Endothelial cell of hepatic sinusoid (primary cell): ENCODE measurements around the gene RHO.
"Not testable (repeated sequence)": the region's sequence is repeated elsewhere in the genome, so short reads cannot be mapped to it uniquely, and the experiment has no call there.

Source experiments
- in situ Hi-C: cut with HindIII; loops from 2 replicates; pipeline ENCODE4 v1.10.0; 2017; ENCODE audit warnings: low sequenced_read_pairs

The RHO gene

DNA sequence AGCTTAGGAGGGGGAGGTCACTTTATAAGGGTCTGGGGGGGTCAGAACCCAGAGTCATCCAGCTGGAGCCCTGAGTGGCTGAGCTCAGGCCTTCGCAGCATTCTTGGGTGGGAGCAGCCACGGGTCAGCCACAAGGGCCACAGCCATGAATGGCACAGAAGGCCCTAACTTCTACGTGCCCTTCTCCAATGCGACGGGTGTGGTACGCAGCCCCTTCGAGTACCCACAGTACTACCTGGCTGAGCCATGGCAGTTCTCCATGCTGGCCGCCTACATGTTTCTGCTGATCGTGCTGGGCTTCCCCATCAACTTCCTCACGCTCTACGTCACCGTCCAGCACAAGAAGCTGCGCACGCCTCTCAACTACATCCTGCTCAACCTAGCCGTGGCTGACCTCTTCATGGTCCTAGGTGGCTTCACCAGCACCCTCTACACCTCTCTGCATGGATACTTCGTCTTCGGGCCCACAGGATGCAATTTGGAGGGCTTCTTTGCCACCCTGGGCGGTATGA is at the start of gene RHO:
TSS of gene RHO (plus strand) at position 51 of the 512 bp plus-strand sequence. CDS start at position 146, 95 bp downstream.
- in situ Hi-C loops = loop anchor here (25.0 kb wide), 1 partner anchor 309 kb away; no protein-coding TSS in a partner anchor

DNA sequence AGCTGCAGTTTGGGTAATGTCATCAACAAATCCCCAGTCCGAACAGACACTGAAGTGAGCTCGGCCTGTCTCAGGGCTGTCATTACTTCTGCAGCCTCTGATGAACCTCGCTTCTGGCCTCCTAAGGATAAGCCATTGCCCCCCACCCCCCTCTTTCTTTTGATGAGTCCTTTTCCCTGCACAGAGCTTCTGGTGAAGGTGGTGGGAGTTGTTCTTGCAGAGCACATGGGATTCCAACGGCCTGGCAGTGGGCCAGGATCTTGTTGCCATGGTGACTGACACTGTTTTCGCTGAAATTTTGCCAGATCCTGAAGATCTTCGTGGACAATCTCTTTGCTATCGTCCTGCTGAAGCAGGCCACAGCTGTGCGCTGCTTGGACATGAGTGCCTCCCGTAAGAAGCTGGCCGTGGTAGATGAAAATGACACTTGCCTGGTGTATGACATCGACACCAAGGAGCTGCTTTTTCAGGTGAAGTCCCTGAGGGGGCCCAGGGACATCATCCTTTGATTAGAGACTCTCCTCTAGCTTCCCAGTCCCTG is 47.1 kb upstream of the RHO start:
- in situ Hi-C loops = not testable (repeated sequence)

DNA sequence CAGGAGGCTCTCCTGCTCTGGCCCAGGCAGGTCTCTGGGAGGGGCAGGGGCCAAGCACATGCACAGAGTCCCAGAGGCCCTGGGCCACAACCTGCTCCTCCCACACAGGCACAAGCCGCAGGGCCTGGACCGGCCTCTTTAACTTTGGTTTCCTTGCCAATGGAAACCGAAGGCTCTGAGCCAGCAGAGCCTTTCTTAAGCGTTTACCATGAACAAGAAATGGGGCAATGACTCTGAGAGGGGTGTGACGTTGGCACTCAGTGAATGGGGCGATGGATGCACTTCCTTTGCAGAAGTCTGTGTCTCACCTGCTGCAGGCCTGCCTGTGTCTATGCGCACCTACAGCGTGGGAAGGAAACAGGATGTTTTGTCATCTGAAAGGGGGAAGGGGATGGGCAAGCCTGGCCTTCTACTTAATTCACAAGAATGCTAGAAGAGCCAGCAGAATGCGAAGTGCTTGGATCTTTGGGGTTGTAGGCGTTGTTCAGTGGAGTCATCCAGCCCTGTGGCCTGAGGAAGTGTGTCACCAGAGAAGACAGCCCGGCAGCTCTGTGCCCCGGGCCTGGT is 46.6 kb upstream of the RHO start:
- in situ Hi-C loops = no loop called here

DNA sequence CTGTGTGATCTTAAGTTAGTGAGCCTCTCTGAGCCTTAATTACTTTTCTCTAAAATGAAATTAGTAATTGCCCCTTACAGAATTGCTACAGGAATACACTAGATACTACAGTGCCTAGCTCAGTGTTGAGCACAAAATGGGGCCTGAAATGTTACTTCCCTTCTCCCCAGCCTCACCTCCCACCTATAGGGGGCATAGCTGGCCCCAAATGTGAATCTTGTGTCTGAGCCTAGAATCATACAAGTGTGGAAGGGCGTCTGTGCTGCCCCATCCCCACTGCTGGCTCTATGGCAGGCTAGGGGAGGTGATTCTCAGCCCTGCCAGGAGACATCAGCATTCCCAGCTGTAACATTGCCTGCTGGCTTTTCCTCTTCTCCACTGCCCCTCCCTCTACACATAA is 45.7 kb upstream of the RHO start:
- in situ Hi-C loops = no loop called here

DNA sequence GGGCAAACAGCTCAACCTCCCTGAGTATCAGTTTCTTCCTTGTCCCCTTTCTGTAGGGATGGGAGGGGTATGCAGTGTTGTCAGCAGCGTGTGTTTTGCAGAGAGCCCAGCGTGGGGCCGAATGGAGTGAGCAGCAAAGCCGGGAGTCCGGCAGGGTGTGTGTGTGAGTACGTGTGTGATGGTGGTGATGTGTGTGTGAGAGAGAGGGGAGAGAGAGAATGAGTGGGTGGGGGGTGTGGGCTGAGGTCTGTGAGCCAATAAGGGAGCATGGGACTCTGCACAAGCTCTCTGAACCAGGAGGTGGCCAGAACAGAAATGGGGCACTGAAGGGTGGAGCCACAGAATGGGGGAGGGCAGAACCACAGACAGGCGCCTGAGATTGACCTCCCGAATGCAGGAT is 44.6 kb upstream of the RHO start:
- in situ Hi-C loops = no loop called here

DNA sequence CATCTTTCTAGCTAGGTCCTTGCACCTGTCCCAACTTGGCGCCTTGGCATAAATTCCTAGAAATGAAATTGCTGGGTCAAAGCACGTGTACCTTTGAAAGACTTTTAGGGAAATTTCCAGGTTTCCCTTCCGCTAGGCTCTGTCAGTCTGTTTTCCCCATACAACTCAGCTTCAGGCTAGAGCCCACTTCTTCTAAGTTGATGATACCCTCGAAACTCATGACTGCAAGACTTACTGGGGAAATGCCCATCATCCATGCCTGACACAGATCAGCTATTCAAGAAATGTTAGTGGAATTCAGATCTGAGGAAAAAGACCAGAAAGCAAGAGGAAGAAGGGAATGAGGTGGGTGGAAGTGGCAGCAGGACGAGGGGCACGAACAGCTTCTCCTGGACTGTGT is 43.3 kb upstream of the RHO start:
- in situ Hi-C loops = not testable (repeated sequence)

DNA sequence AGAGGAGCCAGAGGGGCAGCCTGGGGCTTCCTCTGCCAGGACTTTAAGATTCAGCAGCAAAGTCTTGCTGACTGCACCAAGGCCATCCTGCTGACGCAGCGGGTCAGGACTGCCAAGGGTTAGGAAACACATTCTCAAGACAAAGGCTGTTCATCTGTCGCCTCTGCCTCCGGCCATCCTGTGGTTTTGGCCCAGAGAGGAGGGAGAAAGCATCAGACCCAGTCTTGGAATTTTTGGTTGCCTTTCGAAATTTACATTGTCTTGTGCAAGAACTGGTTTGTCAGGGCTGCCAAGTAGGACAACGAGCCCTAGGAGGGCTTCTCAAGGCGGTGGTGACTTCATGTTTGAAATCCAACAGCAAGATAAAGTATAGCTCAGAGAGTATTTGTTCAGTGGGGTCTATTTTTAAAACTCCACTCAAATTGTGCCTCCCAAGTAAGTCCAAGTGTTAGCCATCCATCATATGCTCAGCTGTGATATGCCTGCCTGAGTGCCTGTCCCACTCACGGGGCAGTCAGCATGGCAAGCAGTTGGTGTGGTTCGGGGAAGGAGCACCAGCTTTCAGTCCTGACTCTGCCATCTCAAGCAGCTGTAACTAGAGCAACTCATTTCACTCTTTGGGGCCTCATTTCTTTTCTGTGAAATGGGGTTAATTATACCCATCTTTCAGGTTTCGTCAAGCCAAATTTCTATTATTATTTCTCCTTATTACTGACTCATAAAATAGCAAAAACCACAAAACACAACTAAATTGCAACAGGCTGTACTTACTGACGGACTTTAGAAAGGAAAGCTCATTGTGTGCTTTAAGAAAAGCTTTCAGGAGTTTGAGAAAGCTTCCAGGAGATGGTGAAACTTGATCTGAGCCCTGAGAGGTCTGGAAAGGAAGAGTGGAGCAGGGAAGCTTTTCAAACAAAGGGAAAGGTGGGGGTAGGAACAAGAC is 42.4 kb upstream of the RHO start:
- in situ Hi-C loops = no loop called here

DNA sequence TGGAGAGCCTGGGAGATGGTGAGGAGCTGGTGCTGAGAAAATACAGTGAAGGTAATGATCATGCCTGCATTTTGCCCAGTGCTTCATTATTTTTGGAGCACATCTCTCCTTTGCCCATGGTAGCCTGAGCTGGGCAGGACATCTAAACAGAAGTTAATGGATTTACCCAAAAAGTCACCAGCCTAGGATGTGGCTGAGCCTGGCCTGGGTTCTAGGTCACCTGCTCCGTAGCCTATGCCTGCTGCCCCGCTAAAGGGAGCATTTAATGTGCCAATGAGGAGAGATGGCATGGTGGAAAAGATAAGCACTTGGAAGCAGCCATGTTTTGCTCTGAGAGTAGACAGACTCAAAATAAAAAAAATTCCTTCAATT is 41.8 kb upstream of the RHO start:
- in situ Hi-C loops = no loop called here

DNA sequence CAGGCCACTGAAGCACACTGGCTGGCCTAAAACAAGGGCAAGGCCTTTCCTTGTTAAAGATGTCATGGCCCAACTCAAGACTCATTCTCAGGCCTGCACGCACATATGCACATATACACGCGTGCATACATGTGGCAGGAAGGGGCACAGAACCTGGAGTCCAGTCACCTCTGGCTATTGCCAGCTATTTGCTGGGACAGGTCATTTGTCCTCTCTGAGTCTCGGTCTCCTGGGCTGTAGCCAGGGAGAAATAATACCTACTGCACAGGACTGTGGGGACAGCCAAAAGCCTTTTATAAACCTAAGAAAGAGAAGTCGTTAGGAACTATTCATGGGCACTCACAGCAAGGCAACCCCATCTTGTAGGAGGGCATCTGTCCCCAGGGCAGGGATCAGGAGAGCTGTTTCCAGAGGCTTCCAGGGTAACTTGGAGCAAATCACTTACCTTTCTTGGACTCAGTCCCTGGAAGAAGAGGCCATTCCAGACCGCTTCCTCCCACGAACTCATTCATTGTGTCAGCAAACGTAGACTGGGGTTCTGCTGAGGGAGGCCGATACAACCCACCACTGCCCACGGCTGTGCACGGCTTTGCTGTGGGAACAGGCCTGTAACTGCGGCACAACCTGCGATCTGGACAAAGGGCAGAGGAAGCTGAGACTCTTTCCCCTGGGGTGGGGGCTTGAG is 41.1 kb upstream of the RHO start:
- in situ Hi-C loops = no loop called here

DNA sequence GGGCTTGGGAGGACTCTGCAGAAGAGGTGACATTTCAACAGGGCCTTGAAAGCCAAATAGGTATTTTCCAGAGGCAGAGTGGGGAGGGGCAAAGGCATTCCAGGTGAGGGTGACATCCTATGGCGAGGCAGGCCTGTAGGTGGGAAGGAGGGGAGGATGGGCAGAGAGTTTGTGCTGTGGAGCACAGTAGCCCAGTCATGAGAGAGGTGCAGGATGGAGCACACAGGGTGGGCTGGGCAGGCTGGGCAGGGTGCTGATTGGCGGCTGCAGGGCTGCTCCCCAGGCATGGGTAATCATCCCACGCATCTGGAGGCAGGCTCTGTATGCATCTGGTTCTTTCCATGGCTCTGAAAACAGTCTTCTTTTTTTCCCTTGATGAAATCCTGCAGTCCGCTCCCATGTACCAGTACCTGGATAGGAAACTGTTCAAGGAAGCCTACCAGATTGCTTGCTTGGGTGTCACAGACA is 40.5 kb upstream of the RHO start:
- in situ Hi-C loops = not testable (repeated sequence)

DNA sequence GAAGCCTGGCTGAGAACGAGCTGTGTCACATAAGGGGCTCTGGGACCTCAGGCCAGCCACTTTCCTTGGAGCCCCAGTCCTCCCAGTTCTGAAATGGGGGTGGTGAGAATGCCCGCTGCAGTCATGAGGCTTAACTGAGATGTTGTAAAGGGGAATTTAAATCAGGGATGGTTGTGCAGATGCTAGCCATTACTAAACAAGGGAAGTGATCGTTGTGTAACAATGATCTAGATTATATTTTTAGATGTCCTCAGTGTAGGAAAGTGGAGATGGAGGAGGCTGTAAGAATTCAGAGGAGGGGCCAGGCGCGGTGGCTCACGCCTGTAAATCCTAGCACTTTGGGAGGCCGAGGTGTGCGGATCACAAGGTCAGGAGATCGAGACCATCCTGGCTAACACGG is 39.2 kb upstream of the RHO start:
- in situ Hi-C loops = not testable (repeated sequence)

DNA sequence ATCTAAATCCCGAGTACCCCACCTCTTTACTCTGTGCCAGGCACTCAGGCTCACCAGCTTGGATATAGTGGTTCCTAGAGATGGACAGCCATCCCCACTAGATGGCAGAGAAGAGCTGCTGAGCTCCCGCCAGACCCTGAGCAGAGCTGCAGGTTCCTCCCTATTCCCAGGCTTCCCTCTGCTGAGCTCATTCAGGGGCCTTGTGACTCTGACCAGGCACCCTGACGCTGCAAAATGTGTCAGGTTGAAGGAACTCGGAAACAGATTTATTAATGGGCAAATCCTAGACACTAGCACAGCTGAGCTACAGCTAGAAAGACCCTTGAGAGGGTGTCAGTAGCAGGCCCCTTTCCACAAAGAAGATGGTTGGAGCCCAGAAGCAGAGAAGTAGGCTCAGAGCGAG is 38.2 kb upstream of the RHO start:
- in situ Hi-C loops = loop anchor here (5.0 kb wide), 1 partner anchor 52 kb away; the partner anchor contains the start of gene H1-8

DNA sequence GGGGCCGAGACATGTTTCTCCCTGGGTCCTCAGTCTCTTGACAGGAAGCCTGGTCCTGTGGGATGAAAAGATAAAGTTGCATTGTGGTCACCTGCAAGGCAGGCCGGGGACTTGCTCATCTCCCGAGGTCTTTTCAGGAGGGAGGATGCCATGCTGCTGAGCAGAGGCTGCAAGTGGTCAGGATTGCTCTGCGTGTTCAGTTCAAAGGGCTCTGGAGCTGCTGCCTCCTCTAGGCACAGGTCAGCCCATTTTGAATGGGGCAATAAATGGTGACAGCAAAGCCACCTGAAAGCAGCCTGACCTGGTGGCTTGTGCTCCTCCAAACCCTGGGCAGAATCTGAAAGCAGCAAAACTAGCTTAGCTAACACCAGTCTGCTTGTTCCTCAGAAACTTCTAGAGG is 37.4 kb upstream of the RHO start:
- in situ Hi-C loops = loop anchor here (5.0 kb wide), 1 partner anchor 51 kb away; the partner anchor contains the start of gene H1-8

DNA sequence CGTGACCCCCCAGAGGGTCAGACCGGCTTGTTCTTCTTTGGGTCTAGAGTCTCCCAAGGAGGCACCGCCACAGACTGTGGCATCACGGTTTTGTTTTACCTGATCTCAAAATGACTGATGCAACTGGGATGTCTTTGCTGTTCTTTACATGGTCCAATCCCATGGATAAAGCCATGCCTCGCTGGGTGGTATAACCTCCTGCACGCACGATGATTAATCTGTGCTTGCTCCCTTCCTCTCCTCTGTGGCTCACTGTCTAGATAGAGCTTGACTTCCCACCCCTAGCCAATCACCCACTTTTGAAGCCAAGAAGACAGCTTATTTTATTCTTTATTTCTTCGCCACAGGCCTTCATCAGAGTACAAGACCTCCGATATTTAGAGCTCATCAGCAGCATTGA is 36.6 kb upstream of the RHO start:
- in situ Hi-C loops = loop anchor here (5.0 kb wide), 1 partner anchor 51 kb away; the partner anchor contains the start of gene H1-8

DNA sequence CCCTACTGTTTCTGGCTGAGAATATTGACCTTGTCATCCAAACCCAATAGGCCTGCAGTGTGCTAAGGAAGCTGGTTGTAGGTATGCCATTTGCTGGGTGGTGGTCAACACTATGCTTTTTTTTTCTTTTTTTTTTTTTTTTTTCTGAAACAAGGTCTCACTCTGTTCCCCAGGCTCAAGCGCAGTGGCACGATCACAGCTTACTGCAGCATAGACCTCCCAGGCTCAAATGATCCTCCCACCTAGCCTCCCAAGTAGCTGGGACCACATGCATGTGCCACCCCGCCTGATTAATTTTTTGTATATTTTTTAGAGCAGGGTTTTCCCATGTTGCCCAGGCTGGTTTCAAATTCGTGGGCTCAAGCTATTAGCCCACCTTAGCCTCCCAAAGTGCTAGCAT is 35.7 kb upstream of the RHO start:
- in situ Hi-C loops = loop anchor here (5.0 kb wide), 1 partner anchor 50 kb away; the partner anchor contains the start of gene H1-8

DNA sequence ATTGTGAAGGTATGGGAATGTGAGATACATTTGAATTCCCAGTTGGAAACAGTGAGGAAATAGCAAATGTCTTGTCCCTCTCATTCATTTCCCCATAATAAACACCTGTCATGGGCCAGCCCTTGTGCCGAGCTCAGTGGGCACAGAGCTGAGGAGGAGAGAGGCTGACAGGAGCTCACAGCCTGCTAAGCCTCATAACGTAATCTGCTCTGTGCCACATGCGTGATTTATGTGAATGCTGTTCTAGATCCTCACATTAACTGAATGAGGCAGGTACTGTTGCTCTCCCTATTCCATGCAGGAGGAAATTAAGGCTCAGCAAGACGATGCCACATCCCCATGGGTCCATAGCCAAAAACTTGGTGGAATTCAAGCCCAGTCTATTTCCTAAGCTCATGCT is 35.2 kb upstream of the RHO start:
- in situ Hi-C loops = loop anchor here (5.0 kb wide), 1 partner anchor 49 kb away; the partner anchor contains the start of gene H1-8

DNA sequence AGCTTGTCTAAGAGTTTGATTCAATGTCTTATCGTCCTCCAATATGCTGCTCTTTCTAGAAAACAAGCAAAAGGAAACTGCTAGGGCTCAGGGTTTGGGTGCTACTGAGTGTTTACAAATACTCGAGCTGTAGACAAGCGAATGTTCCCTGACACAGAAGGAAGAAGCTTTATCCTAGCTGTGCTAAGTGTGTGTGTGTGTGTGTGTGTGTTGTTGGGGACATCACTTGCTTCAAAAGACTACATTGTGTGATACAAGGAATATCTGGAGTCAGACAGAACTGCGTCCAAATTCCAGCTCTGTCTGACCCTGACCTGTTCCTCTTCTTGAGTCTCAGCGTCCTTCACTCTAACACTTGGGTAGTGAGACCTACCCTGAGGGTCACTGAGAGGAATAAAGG is 33.9 kb upstream of the RHO start:
- in situ Hi-C loops = loop anchor here (5.0 kb wide), 1 partner anchor 48 kb away; the partner anchor contains the start of gene H1-8

DNA sequence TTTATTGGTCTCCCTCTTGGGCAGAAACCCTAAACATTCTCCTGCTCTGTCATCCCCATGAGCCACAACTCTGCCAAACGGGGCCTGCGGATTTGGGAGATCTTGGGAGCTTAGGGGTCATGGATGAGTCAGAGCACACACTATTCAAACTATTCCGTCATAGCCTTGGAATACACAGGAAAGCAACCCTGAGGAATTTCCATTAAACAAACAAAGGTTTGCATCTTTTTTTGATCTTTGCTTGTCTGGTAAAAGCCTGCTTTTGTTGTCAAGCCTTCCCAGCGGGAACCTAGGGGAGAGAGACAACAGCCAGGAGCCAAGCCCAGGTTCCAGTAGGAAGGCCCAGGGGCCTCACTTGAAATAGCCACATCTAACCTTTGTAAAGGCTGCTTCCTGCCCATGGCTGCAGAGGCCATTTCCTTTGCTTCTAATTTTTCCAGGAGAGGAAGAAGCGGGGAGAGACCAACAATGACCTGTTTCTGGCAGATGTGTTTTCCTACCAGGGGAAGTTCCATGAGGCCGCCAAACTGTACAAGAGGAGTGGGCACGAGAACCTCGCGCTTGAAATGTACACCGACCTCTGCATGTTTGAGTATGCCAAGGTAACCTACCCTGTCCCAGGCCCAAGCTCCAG is 33.3 kb upstream of the RHO start:
- in situ Hi-C loops = not testable (repeated sequence)

DNA sequence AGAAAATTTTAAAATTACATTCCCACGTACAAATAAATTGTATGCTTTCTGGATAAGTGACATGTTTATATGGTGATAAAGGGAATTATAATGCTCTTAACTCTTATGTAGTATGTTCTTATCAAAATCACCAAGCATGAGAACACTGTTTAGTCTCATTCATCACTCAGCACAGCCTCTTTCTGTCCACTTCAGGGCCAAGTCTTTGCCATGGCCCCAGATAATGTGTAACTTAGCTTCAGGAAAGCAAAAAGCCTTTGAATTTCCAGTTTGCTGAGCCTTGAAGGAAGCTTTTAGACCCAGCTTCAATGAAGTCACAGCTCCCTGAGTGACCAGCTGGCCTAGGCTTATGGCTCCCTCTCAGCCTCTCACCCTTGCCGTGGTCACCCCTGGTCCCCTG is 30.6 kb upstream of the RHO start:
- in situ Hi-C loops = not testable (repeated sequence)
